ENCODE data around the gene TUBB6.

DNA sequence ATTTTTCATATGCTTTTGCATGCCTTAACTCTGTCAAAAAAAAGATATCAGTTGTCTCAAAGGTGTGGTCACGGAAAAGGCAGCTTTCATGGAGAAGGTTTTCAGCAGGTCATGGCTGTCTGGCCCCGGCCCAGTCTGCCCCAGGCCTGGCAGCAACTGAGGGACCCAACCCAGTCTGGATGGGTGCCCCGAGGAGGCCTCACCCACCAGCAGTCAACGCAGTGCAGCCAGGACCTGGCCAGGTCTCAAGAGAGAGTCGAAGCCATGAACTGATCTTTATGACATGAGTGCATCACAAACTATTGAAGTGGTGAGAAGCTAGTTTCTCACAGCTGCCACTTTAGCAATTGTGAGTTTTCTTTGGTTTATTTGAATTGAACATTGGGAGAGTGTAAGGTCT lies 7.9 kb downstream of the TUBB6 start:
- TF ChIP-seq CTCF (conservative IDR thresholded peaks at IDR 0.05 in 1 of 2, IDR thresholded peaks at IDR 0.05 in 1 of 2; ENCODE audit: extremely low read depth in 1 of 2, insufficient read depth in 1 of 2, low read depth in 1 of 2, low read length in 2 of 2) (no peak), EZH2 (IDR thresholded peaks at IDR 0.05; ENCODE audit: borderline replicate concordance, low read length) (no peak)

Data from mammary epithelial cell (primary cell).